ELF-1 (cell line): ENCODE data around the gene TMPRSS9.

ENCODE experiments used
- DNase-seq: peaks from one replicate; pipeline ENCODE4 v3.0.0-alpha.2; 2016; ENCODE audit warnings: low read depth, low spot score

TMPRSS9 gene

DNA sequence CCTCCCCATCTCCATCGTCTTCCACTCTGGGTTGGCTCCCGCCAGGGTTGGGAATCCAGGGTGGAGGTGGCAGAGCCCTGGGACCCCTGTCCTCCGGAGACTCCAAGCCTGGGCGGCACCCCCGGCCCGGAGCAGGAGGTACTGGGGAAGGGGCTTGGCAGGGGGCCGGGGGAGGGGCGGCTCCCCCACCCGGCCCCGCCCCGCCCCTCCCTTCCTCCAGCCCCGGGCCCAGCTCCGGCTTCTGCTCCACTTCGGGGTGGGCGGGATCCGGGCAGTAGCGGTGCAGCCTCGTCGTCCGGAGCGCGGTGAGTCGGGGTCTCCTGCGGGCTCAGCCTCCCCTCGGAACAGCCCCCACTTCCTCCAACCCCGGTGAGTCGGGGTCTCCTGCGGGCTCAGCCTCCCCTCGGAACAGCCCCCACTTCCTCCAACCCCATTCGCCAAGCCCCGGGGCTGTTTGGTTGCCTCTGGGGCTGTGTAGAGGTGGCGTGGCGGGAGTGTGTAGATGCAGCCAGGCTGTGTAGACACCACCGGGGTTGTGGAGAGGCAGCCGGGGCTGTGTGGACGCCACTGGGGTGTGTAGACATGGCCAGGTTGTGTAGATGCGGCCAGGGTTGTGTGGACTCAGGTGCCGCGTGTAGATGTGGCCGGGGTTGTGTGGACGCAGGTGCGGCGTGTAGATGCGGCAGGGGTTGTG, at the start of gene TMPRSS9:
Gene TMPRSS9, plus strand, starts transcription at position 274 of the 694 bp plus-strand sequence. CDS start 29,521 bp downstream, outside the sequence.
- no peak for DNase-seq

DNA sequence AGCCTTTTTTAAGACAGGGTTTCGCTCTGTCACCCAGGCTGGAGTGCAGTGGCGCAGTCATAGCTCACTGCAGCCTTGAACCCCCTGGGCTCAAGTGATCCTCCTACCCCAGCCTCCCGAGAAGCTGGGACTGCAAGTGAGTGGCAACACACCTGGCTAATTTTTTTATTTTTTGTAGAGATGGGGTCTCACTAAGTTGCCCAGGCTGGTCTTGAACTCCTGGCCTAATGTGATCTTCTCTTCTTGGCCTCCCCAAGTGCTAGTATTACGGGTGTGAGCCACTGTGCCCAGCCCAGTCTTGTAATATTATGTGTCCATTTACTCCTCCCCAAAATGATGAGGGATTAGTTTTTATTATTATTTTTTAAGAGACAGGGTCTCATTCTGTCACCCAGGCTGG, 49.0 kb upstream of the TMPRSS9 start:
- no peak for DNase-seq

DNA sequence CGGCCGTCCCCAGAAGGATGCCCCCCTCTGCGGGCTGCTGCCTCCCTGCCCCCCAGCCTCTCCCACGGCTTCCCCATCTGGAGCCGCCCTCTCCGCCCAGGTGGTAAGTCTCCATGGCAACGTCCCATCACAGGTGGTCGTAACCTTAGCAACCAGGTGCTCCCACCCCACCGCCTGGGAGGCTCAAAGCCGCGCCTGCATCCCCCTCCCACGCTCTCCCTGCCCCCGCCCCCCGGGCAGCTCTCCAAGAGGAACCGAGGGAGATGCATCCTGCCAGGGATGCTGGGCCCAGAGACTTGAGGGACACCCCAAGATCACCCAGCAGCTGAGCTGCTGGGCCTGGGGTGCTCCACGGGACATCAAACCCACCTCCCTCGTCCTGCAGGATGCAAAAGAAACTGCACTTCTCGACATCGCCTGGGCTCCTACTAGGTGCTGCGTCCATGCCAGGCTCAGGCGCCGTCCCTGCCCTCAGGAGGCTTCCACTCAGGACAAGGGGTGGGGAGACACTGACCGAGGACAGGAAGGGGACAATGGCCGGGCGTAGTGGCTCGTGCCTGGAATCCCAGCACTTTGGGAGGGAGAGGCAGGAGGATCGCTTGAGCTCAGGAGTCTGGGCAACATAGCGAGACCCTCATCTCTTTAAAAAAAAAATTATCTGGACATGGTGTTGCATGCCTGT, 47.1 kb upstream of the TMPRSS9 start:
- DNase-seq = no peak

DNA sequence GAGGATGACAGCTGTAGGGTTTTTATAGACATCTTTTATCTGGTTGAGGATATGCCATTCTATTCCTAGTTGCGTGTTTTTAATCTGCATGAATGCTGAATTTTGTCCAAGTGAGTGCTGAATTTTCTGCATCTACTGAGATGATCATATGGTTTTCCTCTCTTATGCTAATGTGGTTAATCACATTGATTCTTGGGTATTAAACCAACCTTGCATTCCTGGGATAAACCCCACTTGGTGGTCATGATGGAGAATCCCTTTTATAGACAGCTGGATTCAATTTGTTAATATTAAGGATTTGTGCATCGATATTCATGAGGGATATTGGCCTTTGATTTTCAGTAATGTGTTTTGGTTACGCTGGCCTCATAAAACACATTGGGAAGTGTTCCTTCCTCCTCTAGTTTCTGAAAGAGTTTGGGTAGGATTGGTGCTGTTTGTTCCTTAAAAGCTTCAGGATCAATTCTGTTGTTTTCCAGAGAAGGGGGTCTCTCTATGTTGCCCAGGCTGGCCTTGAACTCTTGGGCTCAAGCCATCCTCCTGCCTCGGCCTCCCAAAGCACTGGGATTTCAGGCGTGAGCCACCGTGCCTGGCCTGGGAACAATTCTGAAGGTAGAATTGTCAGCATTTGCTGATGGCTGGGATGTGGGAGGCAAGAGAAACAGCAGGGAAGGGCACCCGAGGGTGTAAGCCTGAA, 44.8 kb upstream of the TMPRSS9 start:
- DNase-seq = no peak

DNA sequence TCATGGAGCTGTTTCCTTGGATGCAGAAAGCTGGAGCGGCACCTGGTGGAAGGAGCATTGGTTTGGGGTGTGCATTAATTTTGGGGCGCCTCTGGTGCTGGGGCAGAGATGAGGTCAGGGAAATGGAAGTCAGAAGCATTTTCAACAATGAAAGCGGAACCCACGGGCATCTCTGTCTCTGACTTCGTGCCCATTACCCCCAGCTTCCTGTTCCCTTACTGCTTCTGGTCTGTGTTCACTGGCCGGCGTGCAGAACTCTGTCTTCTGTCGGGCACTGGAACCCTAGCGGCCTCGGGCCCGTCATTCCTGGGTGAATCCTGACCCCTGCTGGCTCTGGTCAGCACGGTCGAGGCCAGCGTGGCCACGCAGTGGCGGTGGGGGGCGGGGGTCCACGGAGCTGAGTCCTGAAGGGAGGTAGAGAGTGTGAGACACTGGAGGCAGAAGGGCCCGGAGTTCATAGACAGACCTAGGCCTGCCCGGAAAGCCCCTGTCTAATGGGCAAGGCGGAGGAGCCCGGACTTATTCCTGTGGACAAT, 44.2 kb upstream of the TMPRSS9 start:
- DNase-seq = peak; percentile 79

DNA sequence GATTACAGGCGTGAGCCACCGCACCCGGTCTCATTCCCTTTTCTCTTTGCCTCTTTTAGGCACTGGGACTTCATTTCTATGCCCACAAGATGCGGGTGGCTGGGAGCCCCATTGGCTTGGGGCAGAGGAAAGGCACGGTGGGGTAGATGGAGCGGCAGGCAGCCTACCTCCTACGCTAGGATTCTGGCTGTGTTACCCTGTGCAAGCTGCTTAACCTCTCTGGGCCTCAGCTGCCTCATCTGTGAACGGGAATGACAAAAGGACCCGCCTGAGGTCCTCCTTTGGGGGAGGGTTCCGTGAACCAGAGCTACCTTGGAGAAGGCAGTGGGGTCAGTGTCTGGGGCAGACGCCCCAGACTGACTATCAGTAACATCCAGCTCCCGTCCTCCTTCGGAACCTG, 42.8 kb upstream of the TMPRSS9 start:
- DNase-seq = no peak

DNA sequence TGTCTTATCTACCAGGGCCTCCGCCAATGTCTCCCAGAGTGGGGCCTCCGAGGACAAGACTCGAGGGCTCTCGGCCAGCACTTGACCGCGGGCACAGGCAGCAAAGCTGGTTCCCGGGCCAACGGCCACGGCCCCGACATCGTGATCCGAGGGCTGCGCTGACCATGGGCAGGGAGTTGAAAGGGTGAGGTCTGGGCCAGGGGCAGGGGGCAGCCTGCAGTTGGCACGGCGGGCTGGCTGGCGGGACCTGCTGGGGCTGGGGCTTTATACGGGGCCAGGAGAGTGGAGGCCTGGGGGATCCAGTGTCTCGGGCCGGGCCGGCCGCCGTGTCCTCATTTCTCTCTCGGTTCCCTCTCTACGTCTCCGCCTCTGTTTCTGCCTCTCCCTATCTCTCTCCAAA, 42.3 kb upstream of the TMPRSS9 start:
- no peak for DNase-seq

DNA sequence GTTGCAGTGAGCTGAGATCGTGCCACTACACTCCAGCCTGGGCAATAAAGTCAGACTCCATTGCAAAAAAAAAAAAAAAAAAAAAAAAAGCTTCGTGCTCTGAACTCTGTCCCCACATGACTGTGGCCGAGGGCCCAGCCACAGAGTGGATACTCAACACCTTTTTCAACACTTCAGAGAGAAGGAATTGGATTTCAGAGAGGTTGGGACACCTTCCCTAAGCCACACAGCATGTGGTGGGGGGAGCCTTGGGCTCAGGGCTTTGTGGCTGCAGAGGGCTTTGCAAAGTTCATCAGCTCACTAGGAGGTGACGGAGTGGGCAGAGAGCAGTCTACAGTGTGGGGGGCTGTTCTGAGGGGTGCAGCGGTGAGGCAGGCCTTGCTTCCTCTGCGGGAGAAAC, 41.1 kb upstream of the TMPRSS9 start:
- DNase-seq = no peak

DNA sequence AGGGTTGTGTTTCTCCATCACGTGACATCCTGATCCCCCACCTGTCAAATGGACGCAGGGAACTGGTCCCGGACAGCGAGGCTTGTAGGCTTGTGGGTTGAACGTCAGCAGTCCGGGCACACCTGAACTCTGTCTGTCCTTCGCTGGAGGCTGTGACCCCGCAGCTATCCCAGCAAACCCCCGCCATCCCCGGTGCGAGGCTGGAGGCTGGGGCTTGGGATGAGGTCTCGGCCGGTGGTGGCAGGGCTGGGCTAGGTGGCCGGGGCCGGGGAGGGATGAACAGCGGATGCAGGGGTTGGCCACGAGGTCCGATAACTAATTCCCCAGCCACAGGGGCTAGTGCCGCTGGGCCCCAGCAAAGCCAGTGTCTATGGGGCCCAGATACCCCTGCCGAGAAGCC, 40.5 kb upstream of the TMPRSS9 start:
- no peak for DNase-seq

DNA sequence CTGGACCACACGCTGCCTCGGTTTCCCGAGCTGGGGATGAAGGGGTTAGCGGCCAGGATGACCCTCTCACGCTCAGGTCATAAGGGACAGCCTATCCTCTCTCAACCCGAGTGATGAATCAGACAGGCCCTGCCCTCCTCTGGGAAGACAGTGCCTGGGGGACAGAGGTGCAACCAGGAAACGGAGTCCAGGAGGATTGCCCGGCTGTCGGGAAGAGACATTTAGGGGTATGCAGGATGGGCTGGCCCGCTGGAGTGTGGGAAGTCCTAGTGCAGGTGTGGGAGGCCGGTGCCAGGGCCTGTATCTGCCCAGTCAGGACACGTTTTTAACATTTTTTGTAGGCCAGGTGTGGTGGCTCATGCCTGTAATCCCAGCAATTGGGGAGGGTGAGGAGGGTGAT, 40.0 kb upstream of the TMPRSS9 start:
- DNase-seq = no peak

DNA sequence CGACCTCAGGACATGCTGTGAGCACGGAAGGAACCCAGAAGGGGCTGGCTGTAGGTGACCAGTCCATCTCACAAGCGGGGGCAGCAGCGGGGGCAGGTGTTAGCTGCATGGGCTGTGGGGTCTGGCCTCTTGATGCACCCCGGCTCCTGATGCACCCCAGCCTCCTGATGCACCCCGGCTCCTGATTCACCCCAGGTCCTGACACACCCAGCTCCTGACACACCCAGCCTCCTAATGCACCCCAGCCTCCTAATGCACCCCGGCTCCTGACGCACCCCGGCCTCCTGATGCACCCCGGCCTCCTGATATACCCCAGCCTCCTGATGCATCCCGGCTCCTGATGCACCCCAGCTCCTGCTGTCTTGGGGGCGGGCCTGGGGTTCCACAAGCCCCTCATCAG, 39.1 kb upstream of the TMPRSS9 start:
- DNase-seq = no peak

DNA sequence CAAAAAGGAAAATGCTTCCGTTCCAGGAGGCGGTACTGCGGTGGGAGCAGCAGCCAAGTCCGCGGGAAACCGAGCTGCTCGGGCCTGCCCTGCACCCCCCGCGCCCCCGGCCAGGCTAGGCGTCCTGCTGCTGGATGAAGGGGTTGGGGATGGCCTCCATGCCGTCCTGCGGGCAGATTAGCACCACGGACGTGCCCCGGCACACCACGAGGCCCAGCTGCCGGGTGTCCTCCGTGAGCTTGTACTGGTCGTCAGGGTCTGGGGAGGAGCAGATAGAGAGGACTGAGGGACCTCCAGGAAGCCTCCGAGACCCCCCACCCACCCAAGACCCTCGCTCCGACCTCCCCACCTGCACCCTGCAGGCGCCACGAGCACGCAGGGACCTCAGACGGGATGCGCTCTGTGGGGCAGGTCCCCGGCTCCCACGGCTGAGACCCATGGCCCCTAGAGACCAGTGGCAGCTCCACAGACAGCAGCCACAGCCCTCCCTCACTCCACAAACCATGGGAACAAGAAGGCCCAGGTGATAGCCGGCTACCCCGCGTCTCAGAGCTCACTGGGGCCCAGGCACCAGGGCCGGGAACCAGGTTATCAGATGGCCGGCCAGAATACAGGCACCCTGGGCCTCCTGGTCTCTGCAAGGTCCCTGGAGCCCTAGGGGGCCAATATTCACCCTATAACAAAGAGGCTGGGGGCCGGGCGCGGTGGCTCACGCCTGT, 38.3 kb upstream of the TMPRSS9 start:
- no peak for DNase-seq

DNA sequence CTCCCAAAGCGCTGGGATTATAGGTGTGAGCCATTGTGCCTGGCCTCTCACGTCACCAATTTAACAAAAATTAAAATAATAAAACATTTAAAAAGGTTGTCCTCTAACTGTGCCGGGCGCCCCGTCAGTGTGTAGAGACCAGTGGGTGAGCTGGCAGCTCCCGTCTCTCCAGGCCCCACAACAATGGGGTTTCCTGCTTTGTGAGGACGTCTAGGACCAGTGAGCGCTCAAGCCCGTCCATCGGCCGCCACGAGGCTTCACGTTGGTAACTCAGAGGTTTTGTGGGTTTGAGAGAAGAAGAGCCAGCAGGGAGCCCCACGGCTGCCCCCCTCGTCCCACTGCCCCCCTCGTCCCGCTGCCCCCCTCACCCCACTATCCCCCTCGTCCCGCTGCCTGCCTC, 36.4 kb upstream of the TMPRSS9 start:
- DNase-seq = no peak

DNA sequence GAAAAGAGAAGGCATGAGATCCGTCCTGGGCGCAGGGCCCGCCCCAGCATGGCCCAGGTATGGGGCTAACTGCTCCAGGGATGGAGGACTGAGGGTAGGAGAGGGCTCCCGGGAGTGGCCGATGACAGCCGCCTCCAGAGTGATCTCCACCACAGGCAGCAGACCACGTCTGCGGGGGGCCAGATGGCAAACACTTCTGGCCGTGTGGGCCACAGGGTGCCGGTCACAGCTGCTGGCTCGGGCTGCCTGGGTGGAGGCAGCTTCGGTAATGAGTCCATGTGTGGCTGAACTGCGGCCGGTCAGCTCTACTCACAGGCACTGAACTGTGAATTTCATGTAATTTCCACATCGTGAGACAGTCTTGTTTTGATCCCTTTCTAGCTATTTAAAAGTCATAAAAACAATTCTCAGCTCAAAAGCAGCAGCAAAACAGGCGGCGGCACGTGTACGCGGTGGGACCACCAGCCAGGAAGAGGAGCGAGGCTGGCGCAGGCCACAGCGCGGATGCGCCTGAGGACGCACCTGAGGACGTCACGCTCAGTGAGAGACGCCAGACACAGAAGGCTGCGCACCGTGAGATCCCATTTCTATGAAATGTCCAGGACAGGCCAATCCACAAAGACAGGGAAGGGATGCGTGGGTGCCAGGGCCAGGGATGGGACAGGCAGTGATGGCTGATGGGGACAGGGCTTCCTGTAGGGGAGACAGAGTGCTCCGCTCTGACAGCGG, 35.7 kb upstream of the TMPRSS9 start:
- DNase-seq = no peak

DNA sequence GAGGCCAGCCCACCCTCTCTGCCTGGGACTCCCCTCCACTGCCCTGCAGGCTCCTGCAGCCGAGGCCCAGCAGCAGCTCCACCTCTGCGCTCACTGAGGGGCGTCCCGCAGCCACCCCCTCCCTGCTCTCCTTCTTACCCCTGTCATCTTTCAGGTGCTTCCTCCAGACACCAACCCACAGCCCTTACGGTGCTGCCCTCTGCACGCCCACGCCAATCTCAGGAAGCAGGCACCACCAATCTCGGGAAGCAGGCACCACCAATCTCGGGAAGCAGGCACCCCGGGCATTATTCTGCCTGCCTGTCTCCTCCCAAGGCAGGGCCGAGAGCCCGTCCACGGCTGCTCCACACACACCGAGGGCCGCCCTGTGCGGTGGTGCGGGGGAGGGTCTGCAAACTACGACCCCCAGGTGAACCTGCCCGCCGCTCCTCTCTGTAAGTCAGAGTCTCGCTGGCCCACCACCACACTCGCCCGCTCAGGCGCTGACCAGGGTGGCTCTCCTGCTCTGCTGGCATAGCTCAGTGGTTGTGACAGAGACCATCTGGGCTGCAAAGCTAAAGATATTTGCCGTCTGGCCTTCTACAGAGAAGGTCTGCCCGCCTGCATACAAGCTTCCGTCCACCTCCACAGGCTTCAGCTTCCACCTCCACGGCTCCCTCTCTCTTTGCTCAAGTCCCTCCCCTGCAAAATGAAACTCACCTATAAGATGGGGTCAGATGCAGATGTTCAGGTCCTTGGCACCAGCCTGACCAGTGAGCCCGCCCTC, 34.6 kb upstream of the TMPRSS9 start:
- no peak for DNase-seq

DNA sequence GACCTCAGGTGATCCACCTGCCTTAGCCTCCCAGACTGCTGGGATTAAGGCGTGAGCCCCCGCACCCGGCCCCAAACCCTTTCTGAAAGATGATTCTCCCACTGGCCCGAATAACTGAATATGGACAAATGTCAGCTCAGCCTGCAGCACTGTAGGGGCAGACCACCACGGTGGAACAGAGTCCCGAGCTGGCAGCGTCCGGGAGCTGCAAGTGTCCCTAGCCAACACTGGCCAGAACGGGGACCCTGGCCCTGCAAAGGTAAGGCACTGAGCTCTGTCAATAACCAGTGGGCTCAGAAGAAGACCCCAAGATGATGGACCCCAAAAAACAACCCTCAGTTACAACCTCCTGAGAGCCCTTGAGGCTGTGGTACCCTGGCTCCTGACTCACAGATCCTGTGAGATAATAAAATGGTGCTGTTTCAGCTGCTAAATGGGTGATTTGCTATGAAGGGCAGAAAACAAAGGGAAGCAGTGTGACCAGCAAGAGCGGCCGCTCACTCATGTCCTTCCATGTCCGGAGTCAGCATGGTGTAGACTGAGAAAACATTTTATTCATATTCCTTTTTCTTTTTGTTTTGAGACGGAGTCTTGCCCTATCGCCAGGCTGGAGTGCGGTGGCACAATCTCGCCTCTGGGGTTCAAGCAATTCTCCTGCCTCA, 33.2 kb upstream of the TMPRSS9 start:
- DNase-seq = no peak

DNA sequence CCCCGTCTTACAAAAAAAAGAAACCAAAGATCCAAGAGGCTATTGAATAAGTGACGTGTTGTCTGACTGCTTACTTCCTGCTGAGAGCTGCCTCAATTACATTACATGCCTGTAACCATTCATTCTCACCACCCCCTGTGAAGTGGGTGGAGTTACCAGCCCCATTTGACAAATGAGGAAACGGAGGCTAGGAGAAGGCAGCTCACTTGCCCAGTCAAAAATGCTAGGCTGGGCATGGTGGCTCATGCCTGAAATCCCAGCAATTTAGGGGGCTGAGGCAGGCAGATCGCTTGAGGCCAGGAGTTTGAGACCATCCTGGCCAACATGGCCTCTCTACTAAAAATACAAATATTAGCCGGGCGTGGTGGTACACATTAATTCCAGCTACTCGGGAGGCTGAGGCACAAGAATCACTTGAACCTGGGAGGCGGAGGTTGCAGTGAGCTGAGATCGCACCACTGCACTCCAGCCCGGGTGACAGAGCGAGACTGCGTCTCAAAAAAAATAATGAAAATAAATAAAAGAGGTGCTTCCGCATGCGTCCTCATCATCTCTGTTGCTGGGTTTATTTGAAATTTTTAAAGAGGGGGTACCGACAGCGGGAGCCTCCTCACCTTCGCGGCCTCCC, 32.2 kb upstream of the TMPRSS9 start:
- peak; percentile 90 for DNase-seq

DNA sequence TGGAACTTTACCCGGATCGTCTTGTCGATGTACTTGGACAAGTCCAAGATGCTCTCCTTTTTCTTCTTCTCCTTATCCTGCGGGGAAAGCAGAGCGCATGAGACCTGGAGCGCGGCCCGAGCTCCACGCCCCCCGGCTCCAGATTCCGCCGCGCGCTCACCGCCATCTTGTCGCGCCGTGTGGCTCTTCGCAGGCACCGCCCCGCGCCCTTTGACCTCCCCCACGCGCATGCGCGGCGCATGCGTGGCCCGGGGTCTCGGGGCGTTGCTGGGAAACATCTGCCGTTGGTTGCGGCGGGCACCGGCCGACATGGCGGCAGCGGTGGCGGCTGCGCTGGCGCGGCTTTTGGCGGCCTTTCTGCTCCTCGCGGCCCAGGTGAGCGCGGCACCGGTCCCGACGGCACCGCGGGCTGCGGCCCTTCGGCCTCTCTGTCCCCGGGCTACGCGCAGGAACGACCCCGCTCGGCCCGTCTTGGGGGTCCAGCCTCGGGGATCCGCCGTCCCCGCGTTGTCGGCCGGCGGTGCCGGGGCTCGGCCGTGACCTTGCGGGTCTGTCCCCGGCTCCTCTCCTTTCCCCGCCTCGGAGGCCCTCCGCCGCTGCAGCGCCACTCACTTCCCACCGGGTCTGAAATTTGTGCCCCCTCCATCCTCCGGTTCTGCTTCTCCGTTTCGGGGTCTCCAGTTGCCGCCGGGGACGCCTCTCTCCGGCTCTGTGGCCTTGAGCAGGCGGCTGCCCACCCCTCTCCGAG, 31.5 kb upstream of the TMPRSS9 start, which contains the start of the genes LSM7 and SPPL2B:
Gene LSM7, minus strand, starts transcription at position 186 of the 748 bp plus-strand sequence. Its CDS starts 20 bp downstream, at position 166.
Gene SPPL2B, plus strand, starts transcription at position 284 of the 748 bp plus-strand sequence. Its CDS starts 26 bp downstream, at position 310.
- peak; percentile 88 for DNase-seq

DNA sequence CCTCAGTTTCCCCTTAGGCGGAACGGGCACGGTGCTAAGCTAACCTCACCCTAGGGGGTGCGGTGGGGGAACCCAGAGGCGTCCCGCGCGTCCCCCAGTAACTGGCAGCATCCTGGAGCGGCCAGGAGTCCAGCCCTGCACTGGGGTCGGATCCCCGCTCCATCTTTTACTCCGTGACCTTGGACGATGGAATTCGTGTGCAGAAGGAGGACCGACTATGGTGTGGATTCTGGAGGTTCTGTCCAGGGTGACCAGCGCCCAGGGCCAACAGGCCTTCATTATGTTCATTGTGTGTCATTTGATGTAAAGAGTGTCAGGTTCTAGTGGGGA, 31.0 kb upstream of the TMPRSS9 start:
- DNase-seq = no peak
